Activated T-cell treated with anti-CD3 and anti-CD28 coated beads, Interleukin-2, amount 50 U/mL, for 48 hours (primary cell): ENCODE data around the gene ABHD16B.
A peak's percentile ranks its signal among the peaks of the same experiment; 100 is the strongest.

Source experiments
- DNase-seq, 2 experiments: peaks; one replicate each; pipeline ENCODE4 v3.0.0-alpha.2; 2020

ABHD16B gene

DNA sequence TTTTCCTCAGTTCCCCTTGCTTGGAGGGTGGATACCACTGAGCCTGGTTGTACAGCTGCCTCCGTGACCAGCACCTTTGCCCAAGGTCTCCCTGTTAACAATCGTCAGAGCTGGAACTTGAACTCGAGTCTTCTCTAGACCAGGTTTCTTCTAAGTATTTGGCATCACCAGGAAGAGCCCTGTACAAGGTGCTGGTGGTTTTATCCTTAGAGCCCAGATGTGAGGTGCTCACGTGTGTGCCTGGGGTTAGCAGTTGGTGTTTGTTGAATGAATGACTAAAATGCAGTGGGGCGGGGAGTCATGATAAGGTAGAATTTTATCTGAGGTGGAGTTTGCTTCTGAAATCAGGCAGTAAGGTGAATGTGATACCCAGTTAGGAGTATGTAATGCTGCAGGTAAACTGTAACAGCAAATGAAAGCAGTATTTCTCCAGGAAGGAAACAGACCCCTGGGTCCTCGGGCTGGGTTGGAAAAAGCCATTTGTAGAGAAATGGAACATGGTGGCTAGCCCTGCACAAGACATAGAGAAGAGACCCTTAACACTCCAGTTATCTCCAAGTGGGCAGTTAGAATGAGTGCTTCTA is 36.8 kb downstream of the ABHD16B start:
- no peak for DNase-seq

DNA sequence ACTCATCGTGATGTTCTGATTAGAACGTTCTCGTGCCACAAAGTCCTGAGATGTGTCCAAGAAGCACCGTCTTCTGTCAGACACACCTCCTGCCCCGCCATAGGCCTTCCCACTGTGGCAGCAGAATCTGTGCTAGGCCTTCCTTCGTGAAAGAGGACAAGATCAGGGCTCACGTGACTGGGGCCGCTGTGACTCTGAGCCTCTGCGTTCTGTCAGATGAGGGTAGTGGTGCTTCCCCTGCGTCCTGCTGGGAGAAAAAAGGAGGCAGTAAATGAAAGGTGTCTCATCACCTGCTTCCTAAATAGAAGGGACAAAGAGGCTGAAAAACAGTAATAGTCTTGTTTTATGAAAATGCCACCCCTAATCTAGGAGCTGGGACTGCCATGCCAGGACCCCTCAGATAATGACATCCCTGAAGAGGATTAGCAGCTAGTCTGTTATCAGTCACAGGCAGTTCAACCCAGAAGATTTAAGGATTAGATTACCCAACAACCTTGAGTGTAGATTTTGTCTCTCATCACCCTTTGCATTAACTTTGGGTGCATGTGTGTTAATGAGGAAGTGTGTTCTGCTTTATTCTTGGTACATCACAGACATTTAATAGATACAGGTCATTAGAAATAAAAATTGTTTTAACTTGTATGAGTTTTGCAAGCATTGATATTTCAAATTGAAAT is 37.7 kb downstream of the ABHD16B start:
- no peak for DNase-seq

DNA sequence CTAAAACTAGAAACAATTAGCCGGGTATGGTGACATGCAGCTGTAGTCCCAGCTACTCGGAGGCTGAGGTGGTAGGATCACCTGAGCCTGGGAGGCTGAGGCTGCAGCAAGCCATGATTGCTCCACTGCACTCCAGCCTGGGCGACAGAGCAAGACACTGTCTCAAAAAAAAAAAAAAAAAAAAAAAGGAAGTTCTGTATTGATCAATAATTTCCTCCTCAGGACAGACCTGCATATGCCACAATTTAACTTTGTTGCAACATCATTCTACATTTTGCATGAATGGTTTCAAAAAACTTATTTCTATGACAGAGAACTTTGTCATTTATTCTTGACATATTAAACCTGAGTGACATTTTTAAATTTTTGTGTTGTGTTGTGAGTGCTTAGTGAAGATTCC is 39.1 kb downstream of the ABHD16B start:
- DNase-seq: no peak

DNA sequence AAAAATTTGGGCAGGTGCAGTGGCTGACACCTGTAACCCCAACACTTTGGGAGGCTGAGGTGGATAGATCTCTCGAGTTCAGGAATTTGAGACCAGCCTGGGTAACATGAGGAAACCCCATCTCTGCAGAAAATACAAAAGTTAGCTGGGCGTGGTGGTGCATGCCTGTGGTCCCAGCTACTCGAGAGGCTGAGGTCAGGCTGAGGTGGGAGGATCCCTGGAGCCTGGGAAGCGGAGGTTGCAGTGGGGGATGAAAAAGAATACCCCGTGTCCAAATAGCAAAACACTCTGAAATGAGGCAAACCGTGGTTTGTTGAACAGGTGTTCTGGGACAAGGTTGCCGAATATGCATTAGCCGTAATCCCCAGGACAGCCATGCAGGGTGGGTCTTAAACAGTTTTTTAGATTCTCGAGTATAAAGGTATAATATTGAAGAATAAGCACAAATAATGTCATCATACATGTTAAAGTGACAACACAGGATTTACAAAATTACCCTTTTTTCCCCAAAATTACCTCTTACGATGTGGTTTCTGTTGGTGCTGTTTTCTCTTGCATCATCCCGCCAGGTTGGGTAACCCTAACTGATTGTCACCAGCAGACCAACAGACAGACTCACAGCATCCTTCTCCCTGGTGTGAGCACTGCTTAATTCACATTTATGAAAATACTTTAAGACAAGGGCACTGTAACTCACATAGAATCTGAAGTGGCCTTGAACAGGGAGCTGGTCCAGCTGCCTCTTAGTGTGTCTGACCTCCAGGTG is 42.7 kb downstream of the ABHD16B start:
- no peak for DNase-seq

DNA sequence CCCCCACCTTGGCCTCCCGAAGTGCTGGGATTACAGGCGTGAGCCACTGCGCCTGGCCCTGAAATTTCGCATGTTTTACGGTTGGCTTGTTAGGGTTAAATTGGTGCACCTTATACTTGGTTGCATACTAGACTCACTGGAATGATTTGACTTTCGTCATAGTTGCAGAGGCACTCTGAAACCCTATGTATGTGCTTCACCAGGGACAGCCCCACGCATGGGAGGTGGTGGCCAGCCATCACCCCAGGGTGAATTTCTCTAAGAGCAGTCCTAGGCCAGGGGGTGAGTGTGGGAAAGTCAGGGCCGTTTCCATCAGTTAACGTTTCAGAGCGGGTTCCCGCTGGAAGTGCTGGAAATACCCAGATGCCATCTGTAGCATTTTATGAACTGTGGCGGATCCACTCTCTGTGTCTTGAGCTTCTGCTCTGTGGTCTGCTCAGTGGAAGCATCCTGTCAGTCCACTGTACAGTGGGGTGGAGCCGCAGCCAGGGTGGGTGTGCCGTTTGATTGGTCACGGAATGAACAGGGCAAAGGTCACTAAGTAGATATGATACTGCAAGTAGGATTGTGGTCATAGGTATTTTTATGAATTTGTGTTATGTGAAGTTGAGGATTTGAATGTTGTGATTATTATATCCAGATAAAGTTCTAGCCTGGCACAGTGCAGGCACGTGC is 46.8 kb downstream of the ABHD16B start:
- no peak for DNase-seq

DNA sequence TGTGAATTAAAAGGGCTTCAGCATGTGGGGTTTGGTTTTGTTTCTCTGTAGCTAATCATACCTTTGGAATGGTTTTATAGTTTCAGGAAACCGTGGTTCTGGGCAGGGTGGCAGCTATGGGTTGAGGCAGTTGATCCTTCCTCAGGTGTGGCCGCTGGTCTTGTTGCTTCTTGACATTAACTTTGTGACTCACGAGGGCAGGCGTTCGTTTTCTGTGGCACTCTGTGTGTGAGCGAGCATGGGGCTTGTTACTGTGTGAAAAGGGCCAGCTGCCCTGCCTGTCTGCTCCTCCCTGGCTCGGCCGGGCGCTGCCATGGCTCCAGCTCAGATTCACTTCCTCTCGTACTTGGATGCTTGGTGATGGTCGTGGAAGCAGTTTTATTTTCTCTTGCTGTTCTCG is 49.9 kb downstream of the ABHD16B start:
- DNase-seq: peak in 1 of 2 experiments; percentile 26
